Neural progenitor cell (in vitro differentiated cells): ENCODE data around the gene ESRRB. TPM values are rescaled to one million over a fixed set of nuclear protein-coding genes. Genes with fewer than 3 reads are reported as not detected.

ENCODE experiments used
- DNase-seq: peaks from one replicate; pipeline ENCODE4 v3.0.0-alpha.2; 2016; ENCODE audit warnings: low spot score
- H2AFZ ChIP-seq: fragments of 200-600 bp; sonication (generic); replicated peaks from 2 replicates; pipeline ENCODE4 v1.6.1; 2016; ENCODE audit warnings: antibody characterized with exemption
- H3F3A ChIP-seq: fragments of 200-600 bp; sonication (generic); 2 replicates; pipeline ENCODE4 v1.6.1; 2016; ENCODE audit warnings: antibody characterized with exemption, low read depth
- H3K27ac ChIP-seq: fragments of 200-600 bp; sonication (generic); 2 replicates; pipeline ENCODE4 v1.5.1; 2016; ENCODE audit warnings: mild to moderate bottlenecking
- H3K27me3 ChIP-seq: fragments of 200-600 bp; sonication (generic); 2 replicates; pipeline ENCODE4 v1.6.1; 2016; ENCODE audit warnings: mild to moderate bottlenecking, moderate library complexity
- H3K36me3 ChIP-seq: fragments of 200-600 bp; sonication (generic); 2 replicates; pipeline ENCODE4 v1.5.1; 2016
- H3K4me1 ChIP-seq: fragments of 200-600 bp; sonication (generic); 2 replicates; pipeline ENCODE4 v1.6.1; 2016; ENCODE audit warnings: mixed run types
- H3K4me2 ChIP-seq: fragments of 200-600 bp; sonication (generic); 2 replicates; pipeline ENCODE4 v1.6.1; 2016
- H3K4me3 ChIP-seq: fragments of 200-600 bp; sonication (generic); 2 replicates; pipeline ENCODE4 v1.5.1; 2016
- H3K79me2 ChIP-seq: fragments of 200-600 bp; sonication (generic); 2 replicates; pipeline ENCODE4 v1.6.1; 2016; ENCODE audit warnings: low read depth
- H3K9ac ChIP-seq: fragments of 200-600 bp; sonication (generic); 2 replicates; pipeline ENCODE4 v1.6.1; 2016
- H3K9me3 ChIP-seq: fragments of 200-600 bp; sonication (generic); 2 replicates; pipeline ENCODE4 v1.5.1; 2016; ENCODE audit warnings: low read depth
- H4K20me1 ChIP-seq: fragments of 200-600 bp; sonication (generic); 2 replicates; pipeline ENCODE4 v1.6.1; 2016; ENCODE audit warnings: low read depth
- H3K27ac Mint-ChIP-seq: 3 replicates; pipeline ENCODE4 v1.8.0; 2021; ENCODE audit warnings: mixed read lengths
- H3K27me3 Mint-ChIP-seq: 2 replicates; pipeline ENCODE4 v1.8.0; 2022; ENCODE audit warnings: low read depth, mild to moderate bottlenecking, inconsistent platforms, moderate library complexity, mixed read lengths; ENCODE audit not compliant: insufficient read depth
- H3K36me3 Mint-ChIP-seq: 3 replicates; pipeline ENCODE4 v1.8.0; 2021; ENCODE audit warnings: mixed read lengths
- H3K4me1 Mint-ChIP-seq: 3 replicates; pipeline ENCODE4 v1.8.0; 2021; ENCODE audit warnings: mixed read lengths
- H3K4me3 Mint-ChIP-seq: 3 replicates; pipeline ENCODE4 v1.8.0; 2021; ENCODE audit warnings: mild to moderate bottlenecking, moderate library complexity, mixed read lengths
- H3K9me3 Mint-ChIP-seq: 3 replicates; pipeline ENCODE4 v1.8.0; 2020; ENCODE audit warnings: mixed read lengths
- CTCF ChIP-seq: fragments of 200-600 bp; sonication (generic); IDR thresholded peaks from 2 replicates; pipeline ENCODE4 v1.5.1; 2017; ENCODE audit warnings: antibody characterized with exemption, mild to moderate bottlenecking
- EZH2 ChIP-seq: fragments of 200-600 bp; sonication (generic); IDR thresholded peaks from 2 replicates; pipeline ENCODE4 v1.6.1; 2017; ENCODE audit warnings: antibody characterized with exemption, mild to moderate bottlenecking, moderate library complexity
- EZH2phosphoT487 ChIP-seq: fragments of 200-600 bp; sonication (generic); IDR thresholded peaks from 2 replicates; pipeline ENCODE4 v1.6.1; 2017; ENCODE audit warnings: antibody characterized with exemption
- total RNA-seq: library from RNA; depleted of rRNA; stranded (reverse); fragments of >200 nt; gene quantifications from 2 replicates; pipeline ENCODE4 v1.2.3, GENCODE V29; 2015; ENCODE audit warnings: low replicate concordance

The ESRRB gene
- total RNA-seq, 1 donor from 2014 or later, result 1.3 TPM

DNA sequence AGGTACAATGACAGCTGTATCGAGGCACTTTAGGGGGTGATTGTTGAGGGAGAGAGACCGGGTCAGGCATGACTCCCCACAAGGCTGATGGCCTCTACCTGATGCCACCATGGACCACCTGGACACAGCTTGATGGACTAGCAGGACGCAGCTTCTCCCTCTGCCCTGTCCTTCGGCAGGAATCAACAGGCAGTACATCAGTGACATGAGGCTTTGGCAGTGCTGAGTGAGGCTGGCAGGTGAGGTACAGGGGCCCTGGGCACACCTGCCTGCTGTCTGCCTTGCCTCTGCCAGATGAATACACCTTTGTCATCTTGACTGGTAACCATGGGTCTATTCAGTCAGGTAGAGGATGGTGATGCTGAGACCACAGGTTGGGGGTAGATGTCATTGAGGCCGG is 25.3 kb upstream of the ESRRB start:
- TF ChIP-seq CTCF (no peak), EZH2phosphoT487 (no peak), EZH2 (no peak)
- Mint-ChIP-seq H3K27ac (no peak overlapping the region), H3K27me3 (peaks cover 10% of the 10 kb centered on the region), H3K4me1 (peaks cover 43% of the 10 kb centered on the region), H3K36me3 (no peaks in the 10 kb centered on the region), H3K4me3 (no peak overlapping the region), H3K9me3 (no peaks in the 10 kb centered on the region)
- no peak overlapping the region for H3K4me3 ChIP-seq
- H3K4me2 ChIP-seq, result no peak overlapping the region
- no peaks in the 10 kb centered on the region for H3K79me2 ChIP-seq
- H3K9me3 ChIP-seq, result no peaks in the 10 kb centered on the region
- H3K27me3 ChIP-seq, result peaks cover 55% of the 10 kb centered on the region
- H3K4me1 ChIP-seq, result peaks cover 8% of the 10 kb centered on the region
- H3K9ac ChIP-seq, result no peak overlapping the region
- no peak overlapping the region for H3K27ac ChIP-seq
- no peaks in the 10 kb centered on the region for H3F3A ChIP-seq
- H2AFZ ChIP-seq, result no peak overlapping the region
- no peaks in the 10 kb centered on the region for H4K20me1 ChIP-seq
- H3K36me3 ChIP-seq, result no peaks in the 10 kb centered on the region
- no peak for DNase-seq

DNA sequence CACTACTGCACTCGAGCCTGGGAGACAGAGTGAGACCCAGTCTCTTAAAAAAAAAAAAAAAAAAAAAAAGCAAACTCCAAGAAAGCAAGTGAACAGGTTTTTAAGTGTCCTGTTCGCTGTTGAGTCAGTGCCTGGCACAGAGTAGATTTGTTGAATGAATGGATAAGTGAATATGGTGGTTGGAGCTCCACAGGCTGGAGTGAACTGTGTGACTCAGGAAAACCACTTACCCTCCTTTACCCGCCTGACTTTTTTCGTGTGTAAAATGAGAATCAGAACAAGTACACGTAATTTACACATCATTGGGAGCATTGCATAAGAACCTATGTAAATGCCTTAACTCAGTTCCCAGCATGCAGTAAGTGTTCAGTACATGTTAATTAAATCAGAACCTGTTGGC is 24.0 kb upstream of the ESRRB start:
- Mint-ChIP-seq H3K36me3 (no peaks in the 10 kb centered on the region), H3K27ac (no peak overlapping the region), H3K4me3 (no peak overlapping the region), H3K27me3 (peaks cover 12% of the 10 kb centered on the region), H3K4me1 (peaks cover 43% of the 10 kb centered on the region), H3K9me3 (no peaks in the 10 kb centered on the region)
- Histone ChIP-seq H3K4me2 (no peak overlapping the region), H3K36me3 (no peaks in the 10 kb centered on the region), H2AFZ (no peak overlapping the region), H4K20me1 (no peaks in the 10 kb centered on the region), H3F3A (no peaks in the 10 kb centered on the region), H3K27me3 (peaks cover 61% of the 10 kb centered on the region), H3K4me1 (peaks cover 8% of the 10 kb centered on the region), H3K79me2 (no peaks in the 10 kb centered on the region), H3K9me3 (no peaks in the 10 kb centered on the region), H3K27ac (no peak overlapping the region), H3K4me3 (no peak overlapping the region), H3K9ac (no peak overlapping the region)
- no peak for DNase-seq
- no peak for TF ChIP-seq EZH2
- no peak for TF ChIP-seq EZH2phosphoT487
- TF ChIP-seq CTCF, result no peak

DNA sequence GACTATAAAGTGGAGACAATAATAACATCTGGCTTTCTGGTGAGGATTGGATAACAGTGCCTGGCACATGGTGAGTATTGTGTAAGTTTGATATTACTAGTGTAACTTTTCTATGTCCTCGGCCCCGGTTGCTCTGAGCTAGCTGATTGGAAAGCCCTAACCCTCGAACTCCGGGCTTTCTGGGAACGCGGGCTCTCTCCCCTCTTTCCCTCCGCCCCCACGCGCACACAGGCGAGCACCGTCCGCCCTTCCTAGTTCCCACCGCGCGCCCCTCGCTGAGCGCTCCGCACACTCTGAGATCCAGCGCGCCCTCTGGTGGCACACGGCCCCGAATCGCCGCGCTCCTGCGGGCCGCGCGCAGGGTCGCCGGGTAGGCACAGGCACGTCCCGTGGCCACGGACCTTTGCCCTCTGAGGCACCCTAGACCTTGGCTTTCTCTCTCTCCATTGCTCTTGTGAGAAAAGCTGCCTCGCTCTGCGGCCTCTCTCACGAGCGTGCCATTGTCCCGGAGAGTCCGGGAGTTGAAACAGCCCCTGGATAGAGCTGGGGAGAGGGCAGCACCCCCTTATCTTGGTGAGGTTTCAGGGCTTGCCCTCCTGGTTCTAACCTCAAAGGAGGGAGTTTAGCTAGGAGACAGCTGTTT is 23.2 kb upstream of the ESRRB start:
- no peaks in the 10 kb centered on the region for H3K9me3 Mint-ChIP-seq
- peak overlapping the region; percentile 2 for H2AFZ ChIP-seq
- no peaks in the 10 kb centered on the region for H3K36me3 ChIP-seq
- no peaks in the 10 kb centered on the region for H3F3A ChIP-seq
- peak overlapping the region; percentile 7 for H3K4me3 ChIP-seq
- H3K4me2 ChIP-seq, result peak overlapping the region; percentile 57
- H3K27me3 Mint-ChIP-seq, result peaks cover 12% of the 10 kb centered on the region
- TF ChIP-seq CTCF, result peak; percentile 88
- no peak for TF ChIP-seq EZH2phosphoT487
- no peak overlapping the region for H3K27ac ChIP-seq
- no peaks in the 10 kb centered on the region for H4K20me1 ChIP-seq
- H3K9ac ChIP-seq, result no peak overlapping the region
- no peaks in the 10 kb centered on the region for H3K79me2 ChIP-seq
- H3K4me1 Mint-ChIP-seq, result peaks cover 37% of the 10 kb centered on the region
- H3K27me3 ChIP-seq, result peaks cover 61% of the 10 kb centered on the region
- peaks cover 8% of the 10 kb centered on the region for H3K4me1 ChIP-seq
- DNase-seq, result peak; percentile 92
- no peaks in the 10 kb centered on the region for H3K36me3 Mint-ChIP-seq
- H3K27ac Mint-ChIP-seq, result no peak overlapping the region
- no peaks in the 10 kb centered on the region for H3K9me3 ChIP-seq
- H3K4me3 Mint-ChIP-seq, result peak overlapping the region; percentile 68
